MM.1S (cell line): ENCODE results near the gene TPK1.

ENCODE experiments used
- DNase-seq: peaks from one replicate; pipeline ENCODE4 v3.0.0-alpha.2; 2015
- H2AFZ ChIP-seq: fragments of 300-600 bp; sonication (generic); 2 replicates; pipeline ENCODE4 v1.6.0; 2016; ENCODE audit warnings: antibody characterized with exemption, low read length
- H3F3A ChIP-seq: fragments of 300-600 bp; sonication (generic); 2 replicates; pipeline ENCODE4 v1.6.1; 2016; ENCODE audit warnings: mild to moderate bottlenecking, antibody characterized with exemption, low read length, moderate library complexity, mixed read lengths; ENCODE audit not compliant: insufficient read depth
- H3K27ac ChIP-seq: fragments of 300-600 bp; sonication (generic); 2 replicates; pipeline ENCODE4 v1.5.1; 2016; ENCODE audit warnings: mild to moderate bottlenecking, low read length
- H3K27me3 ChIP-seq: fragments of 300-600 bp; sonication (generic); replicated peaks from 2 replicates; pipeline ENCODE4 v1.6.0; 2016; ENCODE audit warnings: low read length; ENCODE audit not compliant: insufficient read depth
- H3K36me3 ChIP-seq: fragments of 300-600 bp; sonication (generic); replicated peaks from 2 replicates; pipeline ENCODE4 v1.6.1; 2016; ENCODE audit warnings: mild to moderate bottlenecking, low read length, mixed read lengths; ENCODE audit not compliant: insufficient read depth
- H3K4me1 ChIP-seq: fragments of 300-600 bp; sonication (generic); 2 replicates; pipeline ENCODE4 v1.6.1; 2016; ENCODE audit warnings: low read length, mixed read lengths
- H3K4me2 ChIP-seq: fragments of 300-600 bp; sonication (generic); 2 replicates; pipeline ENCODE4 v1.6.0; 2016; ENCODE audit warnings: low read depth, low read length
- H3K4me3 ChIP-seq: fragments of 300-600 bp; sonication (generic); 2 replicates; pipeline ENCODE4 v1.5.1; 2016; ENCODE audit warnings: low read length, mixed read lengths
- H3K79me2 ChIP-seq: fragments of 300-600 bp; sonication (generic); 2 replicates; pipeline ENCODE4 v1.6.1; 2016; ENCODE audit warnings: mixed run types, low read length, mixed read lengths
- H3K9ac ChIP-seq: fragments of 300-600 bp; sonication (generic); 2 replicates; pipeline ENCODE4 v1.6.1; 2016; ENCODE audit warnings: low read length, mixed read lengths
- H3K9me2 ChIP-seq: fragments of 300-600 bp; sonication (generic); replicated peaks from 2 replicates; pipeline ENCODE4 v1.6.1; 2016; ENCODE audit warnings: mild to moderate bottlenecking, low read length, mixed read lengths; ENCODE audit not compliant: insufficient read depth
- H3K9me3 ChIP-seq: fragments of 300-600 bp; sonication (generic); replicated peaks from 2 replicates; pipeline ENCODE4 v1.6.1; 2016; ENCODE audit warnings: mild to moderate bottlenecking, low read length, mixed read lengths; ENCODE audit not compliant: insufficient read depth
- H4K20me1 ChIP-seq: fragments of 300-600 bp; sonication (generic); 2 replicates; pipeline ENCODE4 v1.6.1; 2016; ENCODE audit warnings: mild to moderate bottlenecking, low read length, moderate library complexity, mixed read lengths; ENCODE audit not compliant: insufficient read depth
- EZH2 ChIP-seq: fragments of 300-600 bp; sonication (generic); optimal IDR thresholded peaks from 2 replicates; pipeline ENCODE3; 2017; ENCODE audit warnings: low read depth, mild to moderate bottlenecking, antibody characterized with exemption, low read length, mixed read lengths
- EZH2phosphoT487 ChIP-seq: fragments of 300-600 bp; sonication (generic); IDR thresholded peaks from 2 replicates; pipeline ENCODE4 v1.6.1; 2018; ENCODE audit warnings: antibody characterized with exemption, low read length
- TF ChIP-seq, protein P1 (sequence below): fragments of 300-600 bp; sonication (generic); IDR thresholded peaks from 2 replicates; pipeline ENCODE4 v1.5.1; 2016; ENCODE audit warnings: antibody characterized with exemption, low read length, mixed read lengths

TPK1 gene

DNA sequence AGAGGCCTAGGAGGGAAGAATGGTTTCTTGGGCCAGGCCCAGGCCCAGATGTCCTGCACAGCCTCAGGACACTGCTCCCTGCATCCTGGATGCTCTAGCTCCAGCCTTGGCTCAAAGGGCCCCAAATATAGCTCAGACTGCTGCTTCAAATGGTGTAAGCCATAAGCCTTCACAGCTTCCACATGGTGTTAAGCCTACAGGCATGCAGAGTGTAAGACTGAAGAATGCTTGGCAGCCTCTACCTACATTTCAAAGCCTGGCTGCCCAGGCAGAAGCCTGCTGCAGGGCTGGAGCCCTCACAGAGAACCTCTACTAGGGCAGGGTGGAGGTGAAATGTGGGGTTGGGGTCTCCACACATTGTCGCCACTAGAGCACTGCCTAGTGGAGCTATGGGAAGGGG lies 118.1 kb downstream of the TPK1 start:
- Histone ChIP-seq H4K20me1 (no peaks in the 10 kb centered on the region), H3K9me2 (no peaks in the 10 kb centered on the region), H3F3A (no peaks in the 10 kb centered on the region), H3K9ac (no peak overlapping the region), H3K4me3 (no peak overlapping the region), H3K27me3 (no peaks in the 10 kb centered on the region), H3K36me3 (no peaks in the 10 kb centered on the region), H2AFZ (no peak overlapping the region), H3K4me2 (no peak overlapping the region), H3K9me3 (no peaks in the 10 kb centered on the region), H3K4me1 (no peaks in the 10 kb centered on the region), H3K27ac (no peak overlapping the region), H3K79me2 (no peaks in the 10 kb centered on the region)
- TF ChIP-seq EZH2phosphoT487 (no peak), EZH2 (no peak)
- TF ChIP-seq, protein P1, sequence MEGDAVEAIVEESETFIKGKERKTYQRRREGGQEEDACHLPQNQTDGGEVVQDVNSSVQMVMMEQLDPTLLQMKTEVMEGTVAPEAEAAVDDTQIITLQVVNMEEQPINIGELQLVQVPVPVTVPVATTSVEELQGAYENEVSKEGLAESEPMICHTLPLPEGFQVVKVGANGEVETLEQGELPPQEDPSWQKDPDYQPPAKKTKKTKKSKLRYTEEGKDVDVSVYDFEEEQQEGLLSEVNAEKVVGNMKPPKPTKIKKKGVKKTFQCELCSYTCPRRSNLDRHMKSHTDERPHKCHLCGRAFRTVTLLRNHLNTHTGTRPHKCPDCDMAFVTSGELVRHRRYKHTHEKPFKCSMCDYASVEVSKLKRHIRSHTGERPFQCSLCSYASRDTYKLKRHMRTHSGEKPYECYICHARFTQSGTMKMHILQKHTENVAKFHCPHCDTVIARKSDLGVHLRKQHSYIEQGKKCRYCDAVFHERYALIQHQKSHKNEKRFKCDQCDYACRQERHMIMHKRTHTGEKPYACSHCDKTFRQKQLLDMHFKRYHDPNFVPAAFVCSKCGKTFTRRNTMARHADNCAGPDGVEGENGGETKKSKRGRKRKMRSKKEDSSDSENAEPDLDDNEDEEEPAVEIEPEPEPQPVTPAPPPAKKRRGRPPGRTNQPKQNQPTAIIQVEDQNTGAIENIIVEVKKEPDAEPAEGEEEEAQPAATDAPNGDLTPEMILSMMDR, result no peak
- no peak for DNase-seq

DNA sequence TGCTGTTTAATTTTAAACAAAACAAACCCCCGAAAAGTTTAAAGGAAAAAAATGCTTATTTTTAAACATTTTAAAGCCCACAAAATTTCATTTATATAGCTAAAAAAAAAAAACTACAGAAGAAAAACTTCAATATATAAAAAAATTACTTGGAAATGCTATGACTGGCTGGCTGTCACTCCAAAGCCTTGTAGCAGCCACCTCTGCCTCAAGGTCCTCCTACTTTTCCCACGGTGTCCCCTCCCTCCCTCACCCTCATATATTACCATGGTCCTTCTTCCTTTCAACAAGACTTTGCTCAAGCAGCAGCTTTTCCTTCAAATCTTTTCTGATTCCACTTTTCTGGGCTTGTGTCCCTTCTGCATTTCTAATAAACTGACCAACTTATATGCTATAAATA lies 122.0 kb downstream of the TPK1 start:
- Histone ChIP-seq H2AFZ (no peak overlapping the region), H3K9me3 (no peaks in the 10 kb centered on the region), H3K36me3 (no peaks in the 10 kb centered on the region), H3F3A (no peaks in the 10 kb centered on the region), H3K79me2 (no peaks in the 10 kb centered on the region), H3K9ac (no peak overlapping the region), H3K4me3 (no peak overlapping the region), H3K4me1 (no peaks in the 10 kb centered on the region), H3K27ac (no peak overlapping the region), H3K27me3 (no peaks in the 10 kb centered on the region), H3K4me2 (no peak overlapping the region), H3K9me2 (no peaks in the 10 kb centered on the region), H4K20me1 (no peaks in the 10 kb centered on the region)
- TF ChIP-seq EZH2phosphoT487, result no peak
- TF ChIP-seq EZH2, result no peak
- TF ChIP-seq, protein P1, result no peak
- no peak for DNase-seq

DNA sequence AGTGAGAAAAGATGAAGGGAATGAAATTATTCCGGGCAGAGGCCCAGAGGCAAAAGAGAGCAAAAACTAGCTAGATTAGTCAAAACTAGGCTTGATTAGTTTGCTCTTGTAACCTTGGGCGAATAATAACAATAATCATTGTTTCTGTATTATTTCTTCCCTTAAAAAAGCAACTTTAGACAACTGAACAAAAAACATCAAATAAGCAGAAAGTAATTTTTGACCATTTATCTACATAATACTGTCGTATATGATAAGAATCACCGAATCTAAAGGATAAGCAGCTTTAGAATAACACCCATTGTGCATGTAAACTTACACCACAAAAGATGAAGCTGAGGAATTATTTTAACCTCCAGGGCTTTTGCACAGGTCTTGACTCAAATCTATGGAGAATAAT lies 125.1 kb downstream of the TPK1 start:
- H3K9me2 ChIP-seq, result no peaks in the 10 kb centered on the region
- no peaks in the 10 kb centered on the region for H3K9me3 ChIP-seq
- H3K4me3 ChIP-seq, result no peak overlapping the region
- H3F3A ChIP-seq, result no peaks in the 10 kb centered on the region
- H3K36me3 ChIP-seq, result no peaks in the 10 kb centered on the region
- no peaks in the 10 kb centered on the region for H3K79me2 ChIP-seq
- H3K4me1 ChIP-seq, result no peaks in the 10 kb centered on the region
- no peak overlapping the region for H3K9ac ChIP-seq
- TF ChIP-seq EZH2phosphoT487 (no peak), EZH2 (no peak)
- TF ChIP-seq, protein P1, result no peak
- DNase-seq, result no peak
- H3K27me3 ChIP-seq, result no peaks in the 10 kb centered on the region
- no peaks in the 10 kb centered on the region for H4K20me1 ChIP-seq
- H3K4me2 ChIP-seq, result no peak overlapping the region
- no peak overlapping the region for H3K27ac ChIP-seq
- no peak overlapping the region for H2AFZ ChIP-seq
